ENCODE data around the gene CD99L2. TPM values are rescaled to one million over a fixed set of nuclear protein-coding genes. Genes with fewer than 3 reads are reported as not detected.

CD99L2 gene
- polyA plus RNA-seq, 3 donors: 13.1 to 18.4 (median 16.7) TPM

DNA sequence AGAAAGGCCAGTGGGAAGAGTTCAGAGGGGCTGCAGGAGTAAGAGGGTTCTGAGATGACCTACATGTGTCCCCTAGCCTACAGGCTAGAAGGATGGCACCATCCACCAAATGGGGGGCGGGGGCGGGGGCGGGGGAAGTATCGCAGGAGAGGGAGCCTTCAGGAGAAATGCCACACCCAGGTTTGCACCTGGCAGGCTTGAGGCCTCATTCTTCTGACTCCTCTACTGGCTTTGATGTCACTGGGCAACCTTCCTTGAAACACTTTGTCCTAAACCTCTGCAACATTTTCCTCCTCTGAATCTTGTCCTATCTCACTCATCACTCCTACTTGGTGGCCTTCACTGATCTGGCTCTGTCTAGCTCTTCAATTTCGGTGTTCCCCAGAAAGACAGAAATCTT lies 24.0 kb downstream of the CD99L2 start:
- Mint-ChIP-seq H3K9me3 (peaks cover 2 to 6% (median 4%) of the 10 kb centered on the region in 7 donors), H3K4me3 (no peak overlapping the region), H3K36me3 (peaks cover 0 to 4% of the 10 kb centered on the region in 2 donors), H3K27me3 (ENCODE audit: low read depth in 3 of 3) (peaks cover 0 to 1% (median 0%) of the 10 kb centered on the region in 3 donors), H3K4me1 (peaks cover 32% of the 10 kb centered on the region), H3K27ac (peak overlapping the region in 2 of 7 donors; percentile 18 to 60)
- Histone ChIP-seq H3K4me2 (replicated peaks; ENCODE audit: extremely low read depth, low read length, poor library complexity, severe bottlenecking) (no peak overlapping the region), H3K79me2 (ENCODE audit: insufficient read depth, low read length) (peaks cover 9% of the 10 kb centered on the region), H3K27me3 (ENCODE audit: control insufficient read depth in 2 of 2, insufficient read depth in 2 of 2, low read length in 2 of 2) (no peaks in the 10 kb centered on the region), H3K4me3 (replicated peaks in 1 of 3; ENCODE audit: low read depth in 2 of 3, low read length in 3 of 3) (no peak overlapping the region), H4K20me1 (ENCODE audit: insufficient read depth, low read length) (no peaks in the 10 kb centered on the region), H3K4me1 (ENCODE audit: control insufficient read depth in 1 of 2, insufficient read depth in 2 of 2, low read length in 2 of 2) (no peaks in the 10 kb centered on the region), H2AFZ (ENCODE audit: insufficient read depth, low read depth, low read length, poor library complexity, severe bottlenecking) (no peak overlapping the region), H3K27ac (ENCODE audit: low read depth in 1 of 2, low read length in 2 of 2) (no peak overlapping the region), H3K36me3 (replicated peaks in 1 of 2; ENCODE audit: control insufficient read depth in 1 of 2, insufficient read depth in 2 of 2, low read length in 2 of 2) (no peaks in the 10 kb centered on the region), H3K9ac (ENCODE audit: insufficient read depth, low read length, poor library complexity, severe bottlenecking) (no peak overlapping the region), H3K9me3 (replicated peaks in 1 of 2; ENCODE audit: control insufficient read depth in 1 of 2, insufficient read depth in 1 of 2, low read length in 2 of 2) (no peaks in the 10 kb centered on the region)
- DNase-seq: no peak
- WGBS (ENCODE audit: insufficient coverage): 100% methylated on average over 1 of the region's 5 CpGs
- TF ChIP-seq, protein P1, sequence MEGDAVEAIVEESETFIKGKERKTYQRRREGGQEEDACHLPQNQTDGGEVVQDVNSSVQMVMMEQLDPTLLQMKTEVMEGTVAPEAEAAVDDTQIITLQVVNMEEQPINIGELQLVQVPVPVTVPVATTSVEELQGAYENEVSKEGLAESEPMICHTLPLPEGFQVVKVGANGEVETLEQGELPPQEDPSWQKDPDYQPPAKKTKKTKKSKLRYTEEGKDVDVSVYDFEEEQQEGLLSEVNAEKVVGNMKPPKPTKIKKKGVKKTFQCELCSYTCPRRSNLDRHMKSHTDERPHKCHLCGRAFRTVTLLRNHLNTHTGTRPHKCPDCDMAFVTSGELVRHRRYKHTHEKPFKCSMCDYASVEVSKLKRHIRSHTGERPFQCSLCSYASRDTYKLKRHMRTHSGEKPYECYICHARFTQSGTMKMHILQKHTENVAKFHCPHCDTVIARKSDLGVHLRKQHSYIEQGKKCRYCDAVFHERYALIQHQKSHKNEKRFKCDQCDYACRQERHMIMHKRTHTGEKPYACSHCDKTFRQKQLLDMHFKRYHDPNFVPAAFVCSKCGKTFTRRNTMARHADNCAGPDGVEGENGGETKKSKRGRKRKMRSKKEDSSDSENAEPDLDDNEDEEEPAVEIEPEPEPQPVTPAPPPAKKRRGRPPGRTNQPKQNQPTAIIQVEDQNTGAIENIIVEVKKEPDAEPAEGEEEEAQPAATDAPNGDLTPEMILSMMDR (IDR thresholded peaks at IDR 0.05): no peak
- intact Hi-C loops (cut with micrococcal nuclease): no loop called here

DNA sequence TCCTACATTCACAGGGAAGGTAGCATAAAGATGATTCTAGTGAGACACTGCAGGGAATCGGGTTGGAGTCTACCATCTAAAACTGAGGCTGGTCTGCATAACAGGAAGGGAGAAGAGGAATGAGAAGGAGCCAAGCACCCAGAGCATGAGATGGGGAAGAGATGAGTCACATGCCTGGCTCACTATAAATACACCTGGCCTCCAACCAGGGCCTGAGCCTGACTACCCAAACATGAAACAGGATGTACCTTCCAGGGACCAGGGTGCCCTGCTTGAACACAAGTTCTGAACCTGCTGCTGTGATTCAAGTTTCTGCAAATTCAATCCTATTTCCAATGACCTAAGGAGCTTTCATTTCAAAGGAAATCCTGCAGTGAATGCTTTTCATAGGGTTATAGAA lies 24.9 kb downstream of the CD99L2 start:
- H3K4me3 Mint-ChIP-seq: no peak overlapping the region

More for the DNA sequence above, 24.9 kb downstream of the CD99L2 start:
- no peak overlapping the region for H2AFZ ChIP-seq (ENCODE audit: insufficient read depth, low read depth, low read length, poor library complexity, severe bottlenecking)
- H3K27ac ChIP-seq (ENCODE audit: low read depth in 1 of 2, low read length in 2 of 2): no peak overlapping the region
- no peaks in the 10 kb centered on the region for H3K27me3 ChIP-seq (ENCODE audit: control insufficient read depth in 2 of 2, insufficient read depth in 2 of 2, low read length in 2 of 2)
- H3K4me1 ChIP-seq (ENCODE audit: control insufficient read depth in 1 of 2, insufficient read depth in 2 of 2, low read length in 2 of 2): no peaks in the 10 kb centered on the region
- no peak for DNase-seq
- H3K4me3 ChIP-seq (replicated peaks in 1 of 3; ENCODE audit: low read depth in 2 of 3, low read length in 3 of 3): no peak overlapping the region
- no peaks in the 10 kb centered on the region for H4K20me1 ChIP-seq (ENCODE audit: insufficient read depth, low read length)
- peaks cover 2 to 6% (median 4%) of the 10 kb centered on the region in 7 donors for H3K9me3 Mint-ChIP-seq
- intact Hi-C loops (cut with micrococcal nuclease): no loop called here
- H3K4me2 ChIP-seq (replicated peaks; ENCODE audit: extremely low read depth, low read length, poor library complexity, severe bottlenecking): no peak overlapping the region
- peaks cover 0 to 4% of the 10 kb centered on the region in 2 donors for H3K36me3 Mint-ChIP-seq
- TF ChIP-seq, protein P1 (IDR thresholded peaks at IDR 0.05): no peak
- H3K9ac ChIP-seq (ENCODE audit: insufficient read depth, low read length, poor library complexity, severe bottlenecking): no peak overlapping the region
- no peaks in the 10 kb centered on the region for H3K9me3 ChIP-seq (replicated peaks in 1 of 2; ENCODE audit: control insufficient read depth in 1 of 2, insufficient read depth in 1 of 2, low read length in 2 of 2)
- no CpG with 5 or more reads among the region's 1 CpG for WGBS (ENCODE audit: insufficient coverage)
- peaks cover 9% of the 10 kb centered on the region for H3K79me2 ChIP-seq (ENCODE audit: insufficient read depth, low read length)
- peaks cover 35% of the 10 kb centered on the region for H3K4me1 Mint-ChIP-seq
- H3K27ac Mint-ChIP-seq: peak overlapping the region in 1 of 7 donors; percentile 5
- no peaks in the 10 kb centered on the region for H3K36me3 ChIP-seq (replicated peaks in 1 of 2; ENCODE audit: control insufficient read depth in 1 of 2, insufficient read depth in 2 of 2, low read length in 2 of 2)
- peaks cover 0 to 1% (median 0%) of the 10 kb centered on the region in 3 donors for H3K27me3 Mint-ChIP-seq (ENCODE audit: low read depth in 3 of 3)
